ENCODE measurements around the gene TOB1.

TOB1 gene

GRCh38 chr17:50843150-50843905, 22.8 kb downstream of the TOB1 start:
- no peak for DNase-seq

GRCh38 chr17:50842506-50843149, 23.5 kb downstream of the TOB1 start:
- DNase-seq: no peak

- DNase-seq: peak; percentile 60
These were observed 24.2 kb downstream of the TOB1 start for GRCh38 chr17:50841949-50842354.

DNA sequence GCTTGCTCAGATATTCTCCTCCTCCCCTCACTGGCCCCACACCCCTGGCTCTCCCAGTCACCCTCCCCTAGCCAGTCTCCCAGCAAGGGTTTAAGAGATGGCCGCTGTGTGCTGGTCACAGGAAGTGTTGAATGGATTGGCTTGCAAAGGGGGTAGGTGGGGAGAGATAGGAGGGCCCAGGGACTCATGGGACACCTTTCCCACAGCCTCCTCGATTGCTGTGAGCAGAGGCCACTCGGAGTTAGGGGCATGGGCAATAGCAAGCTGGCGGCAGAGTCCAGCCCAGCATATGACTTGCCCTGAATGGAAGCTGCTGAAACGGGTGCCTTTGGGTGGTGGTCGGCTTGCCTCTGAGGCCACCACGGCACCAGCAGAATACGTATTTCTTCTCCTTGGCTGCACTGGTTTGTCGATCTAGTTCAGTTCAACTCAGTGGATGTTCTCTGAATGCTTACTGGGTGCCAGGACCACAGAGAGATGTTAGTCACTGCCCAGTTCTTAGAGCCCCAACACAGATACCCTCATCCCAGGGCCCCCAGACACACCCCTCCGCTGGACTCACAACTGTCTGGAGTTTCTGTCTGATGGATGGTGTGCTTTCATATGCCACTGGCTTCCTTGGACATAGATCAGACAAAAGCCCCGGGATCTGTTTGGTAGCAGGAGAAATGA, 24.7 kb downstream of the TOB1 start:
- DNase-seq: no peak

DNA sequence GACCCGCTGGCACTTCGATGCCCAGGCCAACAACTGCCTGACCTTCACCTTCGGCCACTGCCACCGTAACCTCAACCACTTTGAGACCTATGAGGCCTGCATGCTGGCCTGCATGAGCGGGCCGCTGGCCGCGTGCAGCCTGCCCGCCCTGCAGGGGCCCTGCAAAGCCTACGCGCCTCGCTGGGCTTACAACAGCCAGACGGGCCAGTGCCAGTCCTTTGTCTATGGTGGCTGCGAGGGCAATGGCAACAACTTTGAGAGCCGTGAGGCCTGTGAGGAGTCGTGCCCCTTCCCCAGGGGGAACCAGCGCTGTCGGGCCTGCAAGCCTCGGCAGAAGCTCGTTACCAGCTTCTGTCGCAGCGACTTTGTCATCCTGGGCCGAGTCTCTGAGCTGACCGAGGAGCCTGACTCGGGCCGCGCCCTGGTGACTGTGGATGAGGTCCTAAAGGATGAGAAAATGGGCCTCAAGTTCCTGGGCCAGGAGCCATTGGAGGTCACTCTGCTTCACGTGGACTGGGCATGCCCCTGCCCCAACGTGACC, 25.8 kb downstream of the TOB1 start:
- no peak for DNase-seq

DNA sequence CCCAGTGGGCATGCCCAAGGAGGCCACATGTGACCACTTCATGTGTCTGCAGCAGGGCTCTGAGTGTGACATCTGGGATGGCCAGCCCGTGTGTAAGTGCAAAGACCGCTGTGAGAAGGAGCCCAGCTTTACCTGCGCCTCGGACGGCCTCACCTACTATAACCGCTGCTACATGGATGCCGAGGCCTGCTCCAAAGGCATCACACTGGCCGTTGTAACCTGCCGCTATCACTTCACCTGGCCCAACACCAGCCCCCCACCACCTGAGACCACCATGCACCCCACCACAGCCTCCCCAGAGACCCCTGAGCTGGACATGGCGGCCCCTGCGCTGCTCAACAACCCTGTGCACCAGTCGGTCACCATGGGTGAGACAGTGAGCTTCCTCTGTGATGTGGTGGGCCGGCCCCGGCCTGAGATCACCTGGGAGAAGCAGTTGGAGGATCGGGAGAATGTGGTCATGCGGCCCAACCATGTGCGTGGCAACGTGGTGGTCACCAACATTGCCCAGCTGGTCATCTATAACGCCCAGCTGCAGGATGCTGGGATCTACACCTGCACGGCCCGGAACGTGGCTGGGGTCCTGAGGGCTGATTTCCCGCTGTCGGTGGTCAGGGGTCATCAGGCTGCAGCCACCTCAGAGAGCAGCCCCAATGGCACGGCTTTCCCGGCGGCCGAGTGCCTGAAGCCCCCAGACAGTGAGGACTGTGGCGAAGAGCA, 26.4 kb downstream of the TOB1 start:
- no peak for DNase-seq

- no peak for DNase-seq
These were observed 27.9 kb downstream of the TOB1 start for GRCh38 chr17:50837980-50838954.

DNA sequence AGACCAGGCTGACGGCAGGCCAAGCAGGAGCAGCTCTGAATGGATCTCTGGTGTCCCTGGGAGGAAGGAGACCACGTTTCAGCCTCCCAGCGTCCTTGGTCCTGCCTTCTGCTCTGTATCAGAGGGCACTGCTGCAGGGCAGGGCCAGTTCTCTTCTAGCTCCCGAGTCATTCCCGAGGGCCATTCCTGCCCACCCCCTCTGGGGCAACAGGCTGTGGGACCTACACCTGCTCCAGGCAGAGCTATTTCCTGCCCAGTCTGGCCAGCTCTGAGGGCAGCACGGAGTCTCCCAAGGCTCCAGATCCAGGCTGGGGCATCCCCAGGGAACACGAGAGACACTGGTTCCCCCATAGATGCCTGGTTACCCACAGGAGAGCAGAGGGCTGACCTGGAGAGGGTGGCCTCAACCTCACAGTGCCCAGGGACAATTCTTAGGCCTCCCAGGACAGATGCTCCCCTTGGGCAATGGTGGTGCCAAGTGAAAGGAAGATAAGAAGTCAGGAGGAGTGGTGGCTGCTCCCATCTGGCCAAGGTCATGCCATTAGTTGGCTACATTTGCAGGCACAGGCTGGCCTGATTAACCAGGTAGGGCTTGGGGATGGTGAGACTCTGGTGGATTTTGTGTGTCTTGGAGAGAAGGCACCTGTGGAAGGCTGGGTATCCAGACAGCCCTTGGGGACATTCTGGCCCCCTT, 28.7 kb downstream of the TOB1 start:
- no peak for DNase-seq

DNA sequence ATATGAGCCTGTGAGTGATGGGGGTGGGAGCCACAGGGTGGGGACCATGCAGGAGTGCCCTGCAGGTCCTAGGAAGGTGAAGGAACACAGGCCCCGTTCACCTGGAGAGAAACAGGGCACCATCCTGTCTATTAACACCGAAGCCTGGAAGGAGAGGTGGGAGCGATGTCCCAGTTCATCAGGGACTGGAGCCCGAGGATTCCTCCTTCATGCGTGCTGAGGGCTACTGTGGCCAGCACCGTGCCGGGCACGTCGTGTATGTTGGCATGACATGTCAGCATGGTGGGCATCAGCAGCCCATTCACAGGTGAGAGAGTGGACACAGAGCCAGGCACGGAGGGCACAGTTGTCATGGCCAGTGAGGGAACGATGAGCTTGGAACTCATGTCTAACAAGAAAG, 29.3 kb downstream of the TOB1 start:
- no peak for DNase-seq

GRCh38 chr17:50835301-50836234, 30.6 kb downstream of the TOB1 start, which contains the start of gene WFIKKN2:
Gene WFIKKN2 (plus strand): TSS chr17:50835586. CDS start chr17:50835938, 352 bp downstream.
- no peak for DNase-seq

GRCh38 chr17:50834429-50835300, 31.5 kb downstream of the TOB1 start:
- no peak for DNase-seq

- no peak for DNase-seq
These were observed 32.4 kb downstream of the TOB1 start for GRCh38 chr17:50833510-50834428.

GRCh38 chr17:50832864-50833381, 33.2 kb downstream of the TOB1 start:
- DNase-seq: no peak

DNA sequence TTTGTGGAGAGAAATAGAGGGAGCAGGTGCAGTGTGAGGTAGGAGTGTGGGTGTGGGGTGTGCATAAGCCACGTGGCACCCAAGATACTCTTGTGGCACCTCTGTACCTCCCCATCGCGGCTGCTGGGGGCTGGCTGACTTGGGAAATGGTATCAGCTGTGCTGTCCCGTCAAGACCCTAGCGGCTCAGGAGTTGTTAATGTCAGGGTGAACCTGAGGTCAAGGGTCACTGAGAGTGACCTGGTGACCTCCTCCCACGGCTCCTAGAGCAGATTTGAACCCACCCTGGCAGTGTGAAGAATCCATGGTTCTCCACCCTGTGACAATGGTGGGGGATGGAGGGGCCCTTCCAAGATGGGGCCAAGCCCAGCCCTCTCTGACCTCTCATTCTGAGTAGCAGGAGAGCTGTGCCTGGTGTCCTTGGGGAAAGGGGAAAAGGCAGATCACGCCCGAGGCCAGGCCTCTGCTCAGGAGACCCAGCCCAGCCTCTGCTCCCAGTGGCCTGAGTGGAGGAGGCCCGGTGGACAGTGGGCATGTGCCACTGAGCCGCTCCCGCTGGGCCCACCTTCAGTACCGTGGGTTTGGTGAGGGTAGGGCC, 33.8 kb downstream of the TOB1 start:
- no peak for DNase-seq

DNA sequence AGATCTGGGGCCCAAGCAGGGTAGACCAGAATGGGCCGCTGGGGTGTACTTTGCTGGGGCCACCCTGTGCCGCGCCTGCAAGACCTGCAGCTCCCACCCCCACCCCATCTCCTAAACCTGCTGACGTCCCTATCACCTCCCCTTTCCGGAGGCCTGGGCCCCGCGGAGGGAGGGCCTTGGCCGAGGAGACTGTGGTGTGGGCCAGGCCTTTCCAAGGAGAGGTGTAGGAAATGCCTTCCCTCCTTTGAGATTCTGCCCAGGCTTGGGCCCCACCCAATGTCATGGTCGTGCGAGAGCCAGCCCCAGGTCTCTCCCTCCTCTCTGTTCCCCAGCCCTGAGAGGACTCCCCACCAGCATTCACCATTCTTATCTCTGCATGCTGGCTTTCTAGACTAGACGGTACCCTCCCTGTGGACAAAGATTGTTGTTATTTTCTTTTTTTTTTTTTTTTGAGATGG, 34.7 kb downstream of the TOB1 start:
- DNase-seq: no peak

- no peak for DNase-seq
These were observed 35.2 kb downstream of the TOB1 start for GRCh38 chr17:50830994-50831393.

DNA sequence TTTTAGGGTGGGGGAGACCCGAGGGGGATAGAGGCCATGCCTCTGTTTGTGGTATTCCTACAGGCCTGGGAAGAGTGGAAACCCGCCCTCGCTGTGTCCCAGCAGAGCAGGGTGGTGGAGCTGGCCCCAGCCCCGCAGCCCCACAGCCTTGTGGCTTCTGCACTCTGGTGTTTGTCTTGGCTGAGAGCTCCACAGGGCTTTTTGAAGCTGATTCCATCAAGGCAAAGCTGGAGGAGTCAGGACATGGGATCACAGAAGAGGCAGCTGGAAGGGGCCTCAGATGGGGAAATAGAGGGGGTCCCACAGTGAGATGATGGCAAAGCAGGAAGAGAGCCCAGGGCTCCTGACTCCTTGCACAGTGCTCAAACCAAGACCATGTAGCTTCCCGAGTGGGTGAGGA, 35.8 kb downstream of the TOB1 start:
- no peak for DNase-seq
